ENCODE measurements around the gene CACNA1C. TPM values are rescaled to one million over a fixed set of nuclear protein-coding genes. Genes with fewer than 3 reads are reported as not detected.

CACNA1C gene
- total RNA-seq, 1 donor from 2014 or later = 102 TPM

GRCh38 chr12:2300886-2301285 lies 248.1 kb downstream of the CACNA1C start:
- TF ChIP-seq CTCF (IDR thresholded peaks at IDR 0.05) = no peak
- Histone ChIP-seq H3K9me3 (no peaks in the 10 kb centered on the region), H3K4me1 (peaks cover 14 to 59% of the 10 kb centered on the region in 2 donors), H3K27me3 (no peaks in the 10 kb centered on the region), H3K4me3 (no peak overlapping the region), H3K36me3 (no peaks in the 10 kb centered on the region), H3K27ac (peak overlapping the region; percentile 85 to 86)
- intact Hi-C loops (cut with DNase I) = loop anchor here (5.0 kb wide), 2 partner anchors 36 to 86 kb away; no protein-coding TSS in a partner anchor
- peak in 1 of 2 donors; percentile 42 for DNase-seq (ENCODE audit: low spot score in 2 of 2)

- Histone ChIP-seq H3K9me3 (no peaks in the 10 kb centered on the region), H3K27ac (peak overlapping the region; percentile 85 to 86), H3K4me1 (peaks cover 14 to 63% of the 10 kb centered on the region in 2 donors), H3K27me3 (no peaks in the 10 kb centered on the region), H3K4me3 (peak overlapping the region; percentile 31 to 47), H3K36me3 (no peaks in the 10 kb centered on the region)
- DNase-seq (ENCODE audit: low spot score in 2 of 2) = peak in 1 of 2 donors; percentile 90
- intact Hi-C loops (cut with DNase I) = loop anchor here (5.0 kb wide), 2 partner anchors 36 to 86 kb away; no protein-coding TSS in a partner anchor
- no peak for TF ChIP-seq CTCF (IDR thresholded peaks at IDR 0.05)
Measured at GRCh38 chr12:2301531-2302461, 249.0 kb downstream of the CACNA1C start.

- TF ChIP-seq CTCF (IDR thresholded peaks at IDR 0.05) = no peak
- Histone ChIP-seq H3K27ac (peak overlapping the region; percentile 85 to 86), H3K9me3 (no peaks in the 10 kb centered on the region), H3K36me3 (no peaks in the 10 kb centered on the region), H3K4me3 (peak overlapping the region in 1 of 2 donors; percentile 47), H3K27me3 (no peaks in the 10 kb centered on the region), H3K4me1 (peaks cover 14 to 71% of the 10 kb centered on the region in 2 donors)
- peak in 1 of 2 donors; percentile 61 for DNase-seq (ENCODE audit: low spot score in 2 of 2)
- intact Hi-C loops (cut with DNase I) = loop anchor here (5.0 kb wide), 2 partner anchors 34 to 84 kb away; no protein-coding TSS in a partner anchor
Measured at GRCh38 chr12:2302711-2303580, 250.2 kb downstream of the CACNA1C start.

GRCh38 chr12:2304223-2304622 lies 251.4 kb downstream of the CACNA1C start:
- no peak for DNase-seq (ENCODE audit: low spot score in 2 of 2)
- H3K27me3 ChIP-seq = no peaks in the 10 kb centered on the region
- H3K9me3 ChIP-seq = peaks cover 0 to 5% of the 10 kb centered on the region in 2 donors
- intact Hi-C loops (cut with DNase I) = loop anchor here (5.0 kb wide), 2 partner anchors 33 to 83 kb away; no protein-coding TSS in a partner anchor
- peaks cover 14 to 66% of the 10 kb centered on the region in 2 donors for H3K4me1 ChIP-seq
- no peaks in the 10 kb centered on the region for H3K36me3 ChIP-seq
- H3K4me3 ChIP-seq = no peak overlapping the region
- no peak for TF ChIP-seq CTCF (IDR thresholded peaks at IDR 0.05)
- peak overlapping the region; percentile 65 to 85 for H3K27ac ChIP-seq

GRCh38 chr12:2306012-2306411 lies 253.2 kb downstream of the CACNA1C start:
- H3K36me3 ChIP-seq = no peaks in the 10 kb centered on the region
- H3K4me1 ChIP-seq = peaks cover 12 to 62% of the 10 kb centered on the region in 2 donors
- peaks cover 0 to 5% of the 10 kb centered on the region in 2 donors for H3K9me3 ChIP-seq
- H3K4me3 ChIP-seq = no peak overlapping the region
- intact Hi-C loops (cut with DNase I) = no loop called here
- H3K27me3 ChIP-seq = no peaks in the 10 kb centered on the region
- no peak for TF ChIP-seq CTCF (IDR thresholded peaks at IDR 0.05)
- DNase-seq (ENCODE audit: low spot score in 2 of 2) = no peak
- peak overlapping the region; percentile 55 to 65 for H3K27ac ChIP-seq
